CD4-positive, alpha-beta T cell treated with Interleukin-6 at 100 ng/mL for 8 hours (primary cell): ENCODE data around the gene TRMT10C.
"Not testable (repeated sequence)": the region's sequence is repeated elsewhere in the genome, so short reads cannot be mapped to it uniquely, and the experiment has no call there.

Source experiments
- DNase-seq: peaks from one replicate; pipeline ENCODE4 v3.0.0-alpha.2; 2020; ENCODE audit warnings: mixed read lengths, low spot score

The TRMT10C gene

DNA sequence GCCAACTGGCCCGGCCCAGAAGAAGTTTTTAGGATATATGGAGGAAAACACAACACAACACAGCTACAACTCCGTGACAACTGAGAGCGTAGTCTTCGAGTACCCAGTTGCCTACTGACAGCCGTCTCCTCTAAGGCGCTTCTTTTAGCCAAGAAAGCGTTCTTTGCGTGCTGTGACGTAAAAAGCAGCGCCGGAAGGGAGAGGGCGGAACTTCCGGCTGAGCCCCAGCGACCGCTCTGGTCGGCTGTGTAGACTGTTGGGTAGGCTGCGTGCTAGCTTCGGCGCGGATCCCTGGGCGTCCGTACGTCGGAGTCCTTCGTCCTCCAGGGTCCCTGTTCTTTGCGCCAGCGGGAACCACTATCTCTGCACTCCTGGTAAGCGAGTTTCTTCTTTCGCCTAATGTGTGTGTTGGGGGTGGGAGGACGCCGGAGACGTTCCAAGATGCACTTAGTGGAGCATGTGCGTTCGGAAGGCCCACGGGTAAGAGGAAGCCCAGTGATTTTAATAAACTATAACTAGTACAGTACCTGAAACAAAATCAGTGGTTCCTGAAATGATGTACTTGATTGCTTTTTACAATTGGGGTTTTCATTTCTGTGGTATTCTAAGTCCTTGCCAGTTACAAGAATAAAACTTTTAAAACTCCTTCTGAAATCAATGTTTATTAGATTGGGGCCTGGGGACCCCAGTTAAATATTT lies at the start of gene TRMT10C:
TRMT10C (plus strand) TSS at position 239 of the 699 bp plus-strand sequence. CDS start 2,914 bp downstream, outside the sequence.
- DNase-seq, result peak; percentile 91

DNA sequence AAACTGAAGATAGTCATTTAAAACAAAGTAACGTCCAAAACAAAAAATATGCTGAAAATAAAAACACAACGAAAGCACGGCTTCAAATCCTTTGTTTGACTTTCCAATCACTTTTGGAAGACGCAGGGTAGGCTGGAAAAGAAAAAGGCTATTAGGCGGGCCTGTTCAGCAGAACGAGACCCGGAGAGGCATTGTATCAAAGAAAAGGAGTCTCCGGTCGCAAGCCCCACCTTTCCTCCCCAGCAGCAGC lies 49.3 kb upstream of the TRMT10C start:
- DNase-seq, result peak; percentile 31

DNA sequence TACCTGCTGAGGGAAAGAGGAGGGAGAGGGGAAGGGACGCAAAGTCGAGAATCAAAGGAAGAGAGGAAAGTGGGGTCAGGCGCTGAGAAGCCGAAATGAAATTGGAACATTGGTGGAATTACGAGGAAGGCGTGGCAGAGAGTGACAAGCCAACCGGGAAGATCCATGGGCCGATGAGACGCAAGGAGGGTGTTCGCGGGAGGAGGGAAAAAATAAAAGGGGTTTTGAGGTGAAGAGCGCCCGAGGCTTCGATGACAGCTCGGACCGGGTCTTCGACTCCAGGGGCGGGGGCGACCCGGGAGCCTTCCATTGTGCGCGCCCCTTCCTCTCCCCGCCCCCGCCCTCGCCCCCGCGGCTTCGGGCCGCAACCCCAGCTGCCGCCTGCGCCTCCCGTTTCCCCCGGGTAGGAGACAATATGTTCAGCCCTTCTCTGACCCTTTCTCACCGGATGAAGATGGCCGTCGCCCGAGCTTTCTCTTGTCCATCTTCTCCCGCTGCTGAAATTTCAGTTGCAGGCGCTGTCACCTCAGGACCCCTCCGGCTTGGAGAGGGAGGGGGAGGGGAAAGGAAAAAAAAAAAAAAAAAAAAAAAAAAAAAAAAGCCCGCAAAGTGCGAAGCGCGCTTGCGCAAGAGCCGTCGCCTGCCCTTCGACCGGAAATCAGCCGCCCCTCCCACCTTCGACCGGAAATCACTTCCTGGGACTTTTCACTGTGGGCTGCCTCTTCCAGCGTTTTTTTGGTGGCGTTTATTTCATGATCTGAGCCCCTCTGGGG lies 48.8 kb upstream of the TRMT10C start, which contains the start of gene SENP7:
SENP7 (minus strand) TSS at position 567 of the 773 bp plus-strand sequence; CDS start at position 485, 82 bp downstream.
- DNase-seq, result peak; percentile 77

DNA sequence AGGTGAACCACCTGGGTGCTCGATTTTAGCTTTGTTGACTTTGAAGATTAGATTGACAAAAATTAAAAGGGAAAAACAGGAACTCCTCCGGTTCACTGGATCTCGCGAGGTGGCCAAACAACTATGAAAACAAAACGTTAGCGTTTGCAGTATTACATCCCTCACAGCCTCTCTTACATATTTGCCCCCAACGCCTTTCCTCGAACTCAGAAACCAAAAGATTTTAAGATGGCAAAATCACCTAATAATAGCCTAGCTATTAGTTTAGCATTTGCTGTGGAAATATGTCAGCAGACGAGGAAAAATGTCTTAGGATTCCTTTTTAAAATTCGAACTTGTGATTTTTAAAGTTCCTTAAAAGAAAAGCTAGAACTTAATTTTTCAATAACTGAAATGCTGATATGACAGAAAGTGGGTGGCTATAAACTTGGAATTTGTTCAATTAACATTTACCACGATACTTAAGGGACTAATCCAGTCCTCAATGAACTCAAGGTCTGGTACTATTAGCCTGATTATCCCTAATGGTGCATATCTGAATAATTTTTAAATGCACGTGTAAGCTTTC lies 48.2 kb upstream of the TRMT10C start:
- no peak for DNase-seq

DNA sequence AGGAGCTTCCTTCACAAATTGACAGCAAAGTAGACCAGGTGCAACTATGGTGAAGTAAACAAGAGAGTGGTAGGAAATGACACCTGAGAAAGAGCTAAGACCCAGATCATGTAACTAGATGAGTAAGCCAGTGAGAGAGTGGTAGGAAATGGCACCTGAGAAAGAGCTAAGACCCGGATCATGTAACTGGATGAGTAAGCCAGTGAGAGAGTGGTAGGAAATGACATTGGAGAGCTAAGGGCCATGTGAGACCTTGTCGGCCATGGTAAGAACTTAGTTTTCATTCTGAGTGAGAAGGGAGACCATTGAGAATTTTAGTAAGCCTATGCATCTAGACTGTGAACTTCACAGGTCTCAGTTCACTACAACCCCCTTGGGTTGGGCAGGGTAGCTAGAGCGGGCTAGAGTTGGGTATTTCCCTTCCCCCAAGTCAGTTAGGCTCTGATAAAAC lies 43.2 kb upstream of the TRMT10C start:
- DNase-seq, result peak; percentile 84

DNA sequence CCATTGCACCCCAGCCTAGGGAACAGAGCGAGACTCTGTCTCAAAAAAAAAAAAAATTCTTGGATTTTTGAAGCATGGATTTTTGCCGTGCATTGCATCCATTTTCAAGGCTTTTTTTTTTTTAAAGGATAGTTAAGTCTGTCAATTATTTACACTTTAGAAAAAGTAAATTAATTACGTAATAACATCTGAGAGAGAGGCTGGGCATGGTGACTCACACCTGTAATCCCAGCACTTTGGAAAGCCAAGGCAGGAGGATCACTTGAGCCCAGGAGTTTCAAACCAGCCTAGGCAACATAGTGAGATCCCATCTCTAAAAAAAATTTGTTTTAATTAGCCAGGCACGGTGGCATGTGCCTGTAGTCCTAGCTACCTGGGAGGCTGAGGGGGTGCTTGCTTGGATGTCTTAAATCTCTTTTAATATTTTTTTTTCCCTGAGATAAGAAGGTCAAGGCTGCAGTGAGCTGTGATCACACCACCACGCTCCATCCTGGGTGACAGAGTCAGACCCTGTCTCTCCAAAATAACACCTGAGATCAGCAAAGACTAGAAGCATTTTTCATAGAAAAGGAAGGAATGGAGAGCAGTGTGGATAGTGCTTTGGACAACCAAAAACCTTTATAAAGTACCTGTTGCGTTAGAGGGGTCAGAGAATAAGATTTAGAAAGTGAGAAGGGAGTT lies 41.8 kb upstream of the TRMT10C start:
- no peak for DNase-seq

DNA sequence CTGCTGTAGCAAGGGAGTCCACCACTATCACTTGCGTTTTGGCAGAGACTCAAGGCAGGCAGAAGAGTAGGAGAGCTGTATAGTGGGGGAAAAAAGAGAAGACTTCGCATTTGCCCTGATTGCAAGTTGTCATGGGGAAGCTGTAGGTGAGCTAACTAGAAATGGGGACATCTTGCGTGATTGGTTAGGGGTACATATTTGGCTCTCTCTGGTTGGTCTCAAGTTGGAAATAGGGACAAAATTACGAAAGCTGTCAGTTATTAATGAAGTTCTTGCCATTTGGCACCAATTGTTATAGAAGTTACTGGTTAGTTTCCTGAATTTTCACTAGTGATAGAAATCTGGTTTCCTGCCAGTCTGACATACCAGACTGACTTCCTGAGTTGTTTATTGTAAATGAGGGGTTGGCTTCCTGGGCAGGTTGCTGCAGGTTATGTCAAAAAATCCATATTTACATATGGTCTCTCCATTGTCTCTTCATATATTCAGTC lies 40.4 kb upstream of the TRMT10C start:
- peak; percentile 71 for DNase-seq

DNA sequence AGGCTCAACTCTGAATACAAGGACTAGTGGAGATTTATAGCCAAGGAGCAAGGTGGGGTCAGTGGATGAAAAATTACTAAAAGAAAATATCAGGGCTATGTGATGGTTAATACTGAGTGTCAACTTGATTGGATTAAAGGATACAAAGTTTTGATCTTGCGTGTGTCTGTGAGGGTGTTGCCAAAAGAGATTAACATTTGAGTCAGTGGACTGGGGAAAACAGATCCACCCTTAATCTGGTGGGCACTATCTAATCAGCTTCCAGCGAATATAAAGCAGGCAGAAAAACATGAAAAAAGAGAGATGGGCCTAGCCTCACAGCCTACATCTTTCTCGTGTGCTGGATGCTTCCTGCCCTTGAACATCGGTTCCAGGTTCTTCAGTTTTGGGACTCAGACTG lies 34.2 kb upstream of the TRMT10C start:
- DNase-seq, result no peak

DNA sequence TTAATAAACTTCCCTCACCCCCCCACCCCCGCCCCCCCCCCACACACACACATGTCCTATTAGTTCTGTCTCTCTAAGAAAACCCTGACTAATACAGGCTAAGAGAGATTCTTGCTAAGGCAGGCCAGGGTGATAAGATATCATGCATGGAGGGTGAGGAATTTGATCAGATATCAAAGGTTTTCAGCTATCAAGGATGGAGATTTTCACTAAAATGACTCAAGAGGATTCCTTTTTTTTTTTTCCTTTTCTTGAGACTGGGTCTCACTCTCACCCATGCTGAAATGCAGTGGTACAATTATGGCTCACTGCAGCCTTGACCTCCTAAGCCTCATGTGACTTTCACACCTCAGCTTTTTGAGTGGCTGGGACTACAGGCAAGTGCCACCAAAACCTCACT lies 33.8 kb upstream of the TRMT10C start:
- no peak for DNase-seq

DNA sequence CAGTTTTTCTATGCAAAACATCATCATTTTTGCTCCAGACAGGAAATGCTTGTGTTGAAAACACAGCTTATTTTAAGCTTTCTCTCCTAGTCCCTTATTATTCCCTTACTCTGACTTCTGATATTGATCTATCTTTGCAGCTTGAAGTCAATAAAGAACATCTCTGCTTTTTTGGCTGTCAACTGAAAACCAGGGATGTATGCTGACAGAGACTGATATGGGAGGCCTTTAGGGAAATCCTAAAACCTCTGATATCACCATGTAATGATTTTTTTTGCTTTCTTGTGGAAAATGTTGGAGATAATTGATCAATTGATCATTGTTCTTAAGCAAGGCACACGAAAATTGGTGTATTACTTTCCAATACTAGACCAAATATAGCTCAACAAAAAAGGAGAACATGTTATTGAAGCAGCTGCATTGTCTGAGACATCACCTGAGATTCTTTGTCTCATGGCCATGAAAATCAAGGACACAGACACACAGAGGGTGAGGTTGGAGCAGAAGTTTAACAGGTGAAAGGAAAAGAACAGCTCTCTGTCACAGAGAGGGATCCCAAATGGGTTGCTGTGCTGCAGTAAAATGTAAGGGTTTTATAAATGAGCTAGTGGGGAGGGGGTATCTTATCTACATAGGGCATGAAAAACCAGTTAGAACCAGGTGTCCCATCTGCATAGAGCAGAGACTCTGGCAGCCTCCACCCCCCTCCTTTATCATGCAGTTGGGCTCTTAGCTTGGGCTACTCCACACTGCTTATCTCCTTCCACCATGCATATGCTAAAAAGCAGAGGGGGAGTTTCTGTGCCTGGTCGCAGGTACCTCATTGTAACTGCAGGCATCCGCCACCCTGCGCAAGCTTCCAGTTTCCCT lies 31.6 kb upstream of the TRMT10C start:
- DNase-seq, result no peak

DNA sequence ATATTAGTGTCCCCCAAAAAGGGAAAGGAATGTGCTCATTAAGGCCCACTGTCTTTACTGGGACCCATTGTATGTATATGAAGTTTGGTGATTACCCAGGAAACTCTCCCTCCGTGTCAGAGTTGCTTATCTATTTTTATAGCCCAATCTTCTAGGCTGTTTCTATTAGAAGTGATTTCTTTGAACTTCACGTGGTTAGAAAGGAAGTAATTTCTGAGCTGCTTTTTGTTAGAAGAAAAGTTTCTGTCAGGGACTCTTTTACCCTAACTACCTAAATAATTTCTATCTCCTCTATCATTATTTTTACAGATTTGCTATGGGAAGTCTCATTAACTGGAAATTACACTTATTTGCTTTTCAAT lies 31.0 kb upstream of the TRMT10C start:
- DNase-seq, result peak; percentile 27

DNA sequence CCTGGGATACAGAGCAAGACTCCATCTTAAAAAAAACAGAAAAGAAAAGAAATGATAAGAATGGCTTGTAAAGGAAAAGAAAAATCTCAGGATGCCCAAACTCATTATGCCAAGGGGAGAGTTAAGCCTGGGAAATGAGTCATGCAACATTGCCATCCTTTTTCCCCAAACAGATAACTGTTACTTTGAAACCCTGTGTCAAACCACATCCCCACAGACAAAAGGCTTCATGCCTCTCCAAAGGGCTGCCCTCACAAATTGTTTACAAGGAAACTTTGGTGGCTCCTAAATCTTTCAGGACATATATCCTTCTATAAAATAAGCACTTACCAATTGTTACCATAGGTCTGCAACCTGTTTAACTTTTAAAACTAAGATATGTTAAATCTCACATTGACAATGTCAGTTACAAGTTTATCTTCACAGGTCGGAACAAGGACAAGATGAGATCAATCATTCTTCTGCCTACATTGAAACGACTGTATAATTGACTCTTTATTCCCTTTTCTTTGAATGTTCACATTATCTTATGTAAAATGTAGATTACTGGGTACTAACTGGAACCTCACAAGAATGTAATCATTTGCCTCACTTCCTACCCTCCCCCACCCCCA lies 30.1 kb upstream of the TRMT10C start:
- peak; percentile 42 for DNase-seq

DNA sequence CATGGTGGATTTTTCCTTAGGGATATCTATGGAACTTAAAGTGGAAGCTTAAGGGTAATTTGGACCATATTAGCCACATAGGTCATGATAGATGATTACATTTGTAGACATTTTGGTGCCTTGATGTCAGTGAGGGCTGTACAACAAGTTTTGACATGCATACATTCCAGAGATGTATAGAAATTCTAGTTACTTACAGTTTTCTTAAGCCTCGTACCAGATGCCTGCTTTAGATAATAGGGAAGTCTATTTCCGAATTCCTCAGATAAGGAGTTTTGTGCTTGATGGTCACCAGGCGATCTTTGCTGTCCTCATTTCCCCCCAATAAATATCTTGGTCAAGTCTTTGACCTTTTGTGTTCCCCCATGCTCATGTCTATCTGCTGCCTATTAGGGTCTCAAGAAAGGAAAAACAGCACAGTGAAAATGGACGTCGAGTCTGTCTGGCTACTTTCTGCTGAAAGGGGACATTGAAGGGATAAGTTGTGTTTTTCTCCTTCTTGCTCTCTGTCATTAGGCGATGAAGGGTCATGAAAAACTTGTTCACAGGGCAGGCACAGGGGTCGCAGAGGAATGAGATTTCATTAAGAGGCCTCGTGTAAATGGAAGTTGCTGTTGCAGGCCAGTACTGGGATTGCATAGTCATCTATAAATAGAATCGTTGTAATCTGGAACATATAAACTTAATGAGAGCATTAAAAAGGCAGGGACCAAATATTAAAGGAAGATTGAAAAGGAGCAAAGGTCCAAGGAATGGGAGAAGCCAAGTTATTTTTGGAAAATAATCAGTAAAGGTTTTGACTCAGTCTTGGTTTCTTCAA lies 28.7 kb upstream of the TRMT10C start:
- DNase-seq, result no peak

DNA sequence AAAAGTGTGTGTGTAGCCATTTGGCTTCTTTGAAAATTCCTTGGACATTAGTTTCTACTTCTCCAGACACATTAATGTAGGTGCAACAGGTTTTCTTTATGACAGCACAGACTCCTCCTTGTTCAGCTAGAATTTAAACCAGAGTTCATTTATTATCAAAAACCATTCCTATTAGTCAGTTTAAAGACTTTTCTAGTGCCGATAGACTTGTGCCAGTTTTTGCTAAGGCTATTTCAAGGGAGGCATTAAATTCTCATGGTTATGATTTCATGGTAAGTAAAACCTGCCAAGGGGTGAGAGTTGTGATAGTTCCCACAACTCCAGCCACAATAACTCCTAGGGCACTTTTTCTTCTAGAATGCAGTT lies 28.1 kb upstream of the TRMT10C start:
- no peak for DNase-seq

DNA sequence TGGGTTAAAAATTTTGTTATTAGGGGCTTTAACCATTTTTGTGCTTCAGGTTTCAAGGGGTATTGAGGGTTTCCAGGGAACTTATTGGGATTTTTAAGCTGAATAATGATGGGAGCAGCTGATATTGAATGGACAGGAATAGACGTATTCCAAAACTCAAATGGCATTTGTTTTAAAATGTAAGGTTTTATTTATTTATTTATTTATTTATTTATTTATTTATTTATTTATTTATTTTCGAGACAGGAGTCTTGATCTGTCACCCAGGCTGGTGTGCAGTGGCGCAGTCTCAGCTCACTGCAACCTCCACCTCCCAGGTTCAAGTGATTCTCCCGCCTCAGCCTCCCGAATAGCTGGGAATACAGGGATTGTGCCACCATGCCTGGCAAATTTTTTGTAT lies 26.4 kb upstream of the TRMT10C start:
- no peak for DNase-seq

DNA sequence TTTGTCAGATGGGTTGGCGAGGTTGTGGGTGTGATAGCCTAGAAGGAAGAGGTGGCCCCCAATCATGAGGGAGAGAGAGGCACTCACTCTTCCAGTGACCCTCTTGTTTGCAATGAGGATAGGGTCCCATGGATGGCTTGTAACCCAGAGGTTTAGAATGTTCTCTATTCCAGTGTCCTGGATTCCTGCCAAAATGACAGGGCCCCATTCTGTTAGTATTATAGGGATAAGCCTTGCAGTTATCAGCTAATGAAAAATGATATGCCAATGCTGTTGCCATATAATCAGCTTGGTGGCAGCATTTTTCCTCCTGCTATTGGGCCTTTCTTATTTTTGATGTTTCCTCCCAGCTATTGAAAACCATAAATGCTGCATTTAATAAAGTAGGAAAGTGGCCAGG lies 25.4 kb upstream of the TRMT10C start:
- no peak for DNase-seq

DNA sequence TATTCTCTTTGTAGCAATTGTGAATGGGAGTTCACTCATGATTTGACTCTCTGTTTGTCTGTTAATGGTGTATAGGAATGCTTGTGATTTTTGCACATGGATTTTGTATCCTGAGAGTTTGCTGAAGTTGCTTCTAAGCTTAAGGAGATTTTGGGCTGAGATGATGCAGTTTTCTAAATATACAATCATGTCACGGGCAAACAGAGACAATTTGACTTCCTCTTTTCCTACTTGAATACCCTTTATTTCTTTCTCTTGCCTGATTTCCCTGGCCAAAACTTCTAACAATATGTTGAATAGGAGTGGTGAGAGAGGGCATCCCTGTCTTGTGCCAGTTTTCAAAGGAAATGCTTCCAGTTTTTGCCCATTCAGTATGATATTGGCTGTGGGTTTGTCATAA lies 24.7 kb upstream of the TRMT10C start:
- not testable (repeated sequence) for DNase-seq

DNA sequence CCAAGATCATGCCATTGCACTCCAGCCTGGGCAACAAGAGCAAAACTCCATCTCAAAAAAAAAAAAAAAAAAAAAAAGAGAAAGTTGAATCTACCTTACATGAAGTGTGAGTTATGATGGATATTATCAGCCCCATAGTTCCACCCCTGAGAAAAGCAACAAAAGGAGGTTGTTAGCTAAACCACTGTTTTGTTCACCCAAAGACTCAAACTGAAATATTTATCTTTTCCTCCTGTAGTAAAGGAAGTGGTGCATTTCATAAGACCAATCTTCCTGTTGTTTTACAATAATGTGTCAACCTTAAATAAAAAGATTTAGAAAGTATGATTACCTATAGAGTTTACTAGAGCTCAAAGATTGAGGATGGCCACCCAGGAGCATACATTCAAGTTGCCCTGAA lies 18.7 kb upstream of the TRMT10C start:
- DNase-seq, result peak; percentile 46

DNA sequence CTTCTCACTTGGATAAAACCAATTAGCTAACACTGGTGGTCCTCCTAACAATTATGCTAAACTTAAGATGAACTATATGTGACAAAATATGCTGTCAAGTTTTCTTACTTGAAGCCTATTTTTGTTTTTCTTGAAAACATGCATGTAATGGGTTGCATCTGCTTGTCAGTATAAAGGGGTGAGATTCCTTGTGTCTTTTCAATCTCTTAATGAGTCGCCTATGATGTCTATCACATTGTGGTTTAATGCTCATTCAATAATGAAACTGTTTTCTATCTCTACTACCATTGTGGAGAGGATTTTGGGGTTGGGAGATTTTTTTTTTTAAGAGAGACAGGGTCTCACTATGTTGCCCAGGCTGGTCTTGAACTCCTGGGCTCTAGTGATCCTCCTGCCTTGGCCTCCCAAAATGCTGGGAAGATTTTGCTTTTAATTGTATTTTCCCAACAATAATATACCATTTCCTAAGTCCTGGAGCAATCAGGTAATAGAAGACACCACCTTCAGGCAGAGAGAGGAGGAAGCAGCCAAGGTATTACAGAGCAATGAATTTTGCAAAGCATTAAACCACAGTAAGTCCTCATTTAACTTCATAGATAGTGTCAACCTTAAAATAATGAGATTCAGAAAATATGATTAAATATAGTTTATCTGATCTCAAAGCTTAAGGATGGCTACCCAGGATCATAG lies 17.4 kb upstream of the TRMT10C start:
- peak; percentile 17 for DNase-seq
